ENCODE measurements around the gene IBTK.
"Not testable (repeated sequence)": the region's sequence is repeated elsewhere in the genome, so short reads cannot be mapped to it uniquely, and the experiment has no call there.

The IBTK gene

GRCh38 chr6:82178077-82178758 lies 69.3 kb downstream of the IBTK start:
- Histone ChIP-seq H3K4me3 (no peak overlapping the region), H3K9me3 (ENCODE audit: low read depth, low read length) (no peaks in the 10 kb centered on the region), H3K36me3 (ENCODE audit: insufficient read depth, low read length) (peaks cover 55% of the 10 kb centered on the region), H3K9ac (ENCODE audit: insufficient read length) (no peak overlapping the region), H3K27ac (peak overlapping the region; percentile 57; the same call in 1 of the 2 replicates)
- TF ChIP-seq POLR2AphosphoS5 (IDR thresholded peaks at IDR 0.05; ENCODE audit: borderline replicate concordance, low read depth, low read length) (no peak), EZH2 (IDR thresholded peaks at IDR 0.05) (no peak), FOXP2 (optimal IDR thresholded peaks at IDR 0.05; ENCODE audit: control extremely low read depth, extremely low read length, insufficient read depth) (no peak)
- peak; percentile 57 for DNase-seq (ENCODE audit: low read depth, low spot score)

- TF ChIP-seq EZH2 (IDR thresholded peaks at IDR 0.05) (no peak), POLR2AphosphoS5 (IDR thresholded peaks at IDR 0.05; ENCODE audit: borderline replicate concordance, low read depth, low read length) (no peak), FOXP2 (optimal IDR thresholded peaks at IDR 0.05; ENCODE audit: control extremely low read depth, extremely low read length, insufficient read depth) (no peak)
- H3K9me3 ChIP-seq (ENCODE audit: low read depth, low read length) = no peaks in the 10 kb centered on the region
- H3K9ac ChIP-seq (ENCODE audit: insufficient read length) = no peak overlapping the region
- peaks cover 56% of the 10 kb centered on the region for H3K36me3 ChIP-seq (ENCODE audit: insufficient read depth, low read length)
- H3K4me3 ChIP-seq = no peak overlapping the region
- H3K27ac ChIP-seq = peak overlapping the region; percentile 47; the same call in 1 of the 2 replicates
- DNase-seq (ENCODE audit: low read depth, low spot score) = no peak
Observed at GRCh38 chr6:82176616-82177015, 70.9 kb downstream of the IBTK start.

- Histone ChIP-seq H3K9me3 (ENCODE audit: low read depth, low read length) (no peaks in the 10 kb centered on the region), H3K4me3 (no peak overlapping the region), H3K27ac (no peak overlapping the region), H3K36me3 (ENCODE audit: insufficient read depth, low read length) (peaks cover 65% of the 10 kb centered on the region), H3K9ac (ENCODE audit: insufficient read length) (no peak overlapping the region)
- TF ChIP-seq EZH2 (IDR thresholded peaks at IDR 0.05) = no peak
- no peak for TF ChIP-seq FOXP2 (optimal IDR thresholded peaks at IDR 0.05; ENCODE audit: control extremely low read depth, extremely low read length, insufficient read depth)
- TF ChIP-seq POLR2AphosphoS5 (IDR thresholded peaks at IDR 0.05; ENCODE audit: borderline replicate concordance, low read depth, low read length) = no peak
- DNase-seq (ENCODE audit: low read depth, low spot score) = no peak
Observed at GRCh38 chr6:82172594-82172993, 75.0 kb downstream of the IBTK start.

GRCh38 chr6:82169138-82169876 lies 78.2 kb downstream of the IBTK start:
- no peaks in the 10 kb centered on the region for H3K9me3 ChIP-seq (ENCODE audit: low read depth, low read length)
- no peak for DNase-seq (ENCODE audit: low read depth, low spot score)
- TF ChIP-seq EZH2 (IDR thresholded peaks at IDR 0.05) = no peak
- H3K36me3 ChIP-seq (ENCODE audit: insufficient read depth, low read length) = peaks cover 73% of the 10 kb centered on the region
- H3K27ac ChIP-seq = no peak overlapping the region; the same call in 1 of the 2 replicates
- no peak overlapping the region for H3K4me3 ChIP-seq
- no peak overlapping the region for H3K9ac ChIP-seq (ENCODE audit: insufficient read length)

- H3K9ac ChIP-seq (ENCODE audit: insufficient read length) = no peak overlapping the region
- no peak overlapping the region for H3K27ac ChIP-seq
- TF ChIP-seq FOXP2 (optimal IDR thresholded peaks at IDR 0.05; ENCODE audit: control extremely low read depth, extremely low read length, insufficient read depth) = no peak
- DNase-seq (ENCODE audit: low read depth, low spot score) = no peak
- peaks cover 58% of the 10 kb centered on the region for H3K36me3 ChIP-seq (ENCODE audit: insufficient read depth, low read length)
- H3K9me3 ChIP-seq (ENCODE audit: low read depth, low read length) = no peaks in the 10 kb centered on the region
- no peak overlapping the region for H3K4me3 ChIP-seq
Observed at GRCh38 chr6:82166493-82166892, 81.1 kb downstream of the IBTK start.

GRCh38 chr6:82160255-82160990 lies 87.1 kb downstream of the IBTK start:
- no peak overlapping the region for H3K4me3 ChIP-seq
- H3K9ac ChIP-seq (ENCODE audit: insufficient read length) = no peak overlapping the region
- TF ChIP-seq POLR2AphosphoS5 (IDR thresholded peaks at IDR 0.05; ENCODE audit: borderline replicate concordance, low read depth, low read length) (no peak), EZH2 (IDR thresholded peaks at IDR 0.05) (no peak), FOXP2 (optimal IDR thresholded peaks at IDR 0.05; ENCODE audit: control extremely low read depth, extremely low read length, insufficient read depth) (no peak)

GRCh38 chr6:82152786-82153185 lies 94.8 kb downstream of the IBTK start:
- not testable (repeated sequence) for DNase-seq (ENCODE audit: low read depth, low spot score); H3K36me3 ChIP-seq (ENCODE audit: insufficient read depth, low read length); H3K9ac ChIP-seq (ENCODE audit: insufficient read length); H3K27ac ChIP-seq; H3K9me3 ChIP-seq (ENCODE audit: low read depth, low read length); H3K4me3 ChIP-seq

More at GRCh38 chr6:82160255-82160990, 87.1 kb downstream of the IBTK start:
- no peaks in the 10 kb centered on the region for H3K9me3 ChIP-seq (ENCODE audit: low read depth, low read length)
- H3K36me3 ChIP-seq (ENCODE audit: insufficient read depth, low read length) = peaks cover 7% of the 10 kb centered on the region; the same call in 1 of the 2 replicates
- no peak for DNase-seq (ENCODE audit: low read depth, low spot score)
- no peak overlapping the region for H3K27ac ChIP-seq

- not testable (repeated sequence) for H3K36me3 ChIP-seq (ENCODE audit: insufficient read depth, low read length); H3K9me3 ChIP-seq (ENCODE audit: low read depth, low read length); H3K4me3 ChIP-seq; DNase-seq (ENCODE audit: low read depth, low spot score); H3K27ac ChIP-seq; H3K9ac ChIP-seq (ENCODE audit: insufficient read length)
Observed at GRCh38 chr6:82151147-82151546, 96.4 kb downstream of the IBTK start.

Measured in SK-N-MC (cell line).